ENCODE data around the gene FBXW8. TPM values are rescaled to one million over a fixed set of nuclear protein-coding genes. Genes with fewer than 3 reads are reported as not detected.

FBXW8 gene
- total RNA-seq, 4 donors from 2014 or later = 8.9 to 21.6 (median 12.2) TPM

GRCh38 chr12:117046861-117047530 is 136.2 kb downstream of the FBXW8 start:
- no peak for TF ChIP-seq CTCF (IDR thresholded peaks at IDR 0.05)
- DNase-seq (ENCODE audit: low spot score) = no peak
- ATAC-seq (ENCODE audit: low FRiP score) = no peak

DNA sequence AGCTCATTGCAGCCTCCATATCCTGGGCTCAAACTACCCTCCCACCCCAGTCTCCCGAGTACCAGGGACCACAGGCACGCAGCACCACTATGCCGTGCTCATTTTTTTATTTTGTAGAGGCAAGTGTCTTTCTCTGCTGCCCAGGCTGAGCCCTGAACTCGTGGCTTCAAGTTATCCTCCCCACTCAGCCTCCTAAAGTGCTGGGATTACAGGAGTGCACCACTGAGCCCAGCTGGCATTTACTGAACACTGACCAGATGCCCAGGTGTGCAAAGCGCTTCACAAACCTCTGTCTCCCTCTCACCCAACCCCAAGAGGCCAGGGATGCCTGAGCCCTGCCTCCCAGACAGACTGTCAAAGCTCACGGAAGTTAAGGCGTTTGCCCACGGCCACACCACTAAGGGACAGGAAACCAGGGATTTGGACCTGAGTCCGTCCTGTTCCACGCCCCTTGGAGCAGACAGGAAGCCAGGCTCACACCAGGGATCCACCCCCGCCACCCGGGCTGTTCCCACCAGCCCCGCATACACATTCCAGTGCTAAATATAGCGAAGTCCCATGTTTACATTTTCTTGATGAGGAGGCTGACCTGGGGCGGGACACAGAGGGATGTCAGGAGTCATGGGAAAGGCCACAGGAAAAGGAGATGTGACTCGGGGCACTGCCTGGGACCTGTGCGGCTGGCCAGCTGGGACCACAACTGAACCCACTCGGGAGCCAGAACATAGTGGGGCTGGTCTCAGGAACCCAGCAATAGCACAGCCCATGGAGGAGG is 137.2 kb downstream of the FBXW8 start:
- ATAC-seq (ENCODE audit: low FRiP score) (no peak), DNase-seq (ENCODE audit: low spot score) (no peak)
- TF ChIP-seq CTCF (IDR thresholded peaks at IDR 0.05) = no peak

DNA sequence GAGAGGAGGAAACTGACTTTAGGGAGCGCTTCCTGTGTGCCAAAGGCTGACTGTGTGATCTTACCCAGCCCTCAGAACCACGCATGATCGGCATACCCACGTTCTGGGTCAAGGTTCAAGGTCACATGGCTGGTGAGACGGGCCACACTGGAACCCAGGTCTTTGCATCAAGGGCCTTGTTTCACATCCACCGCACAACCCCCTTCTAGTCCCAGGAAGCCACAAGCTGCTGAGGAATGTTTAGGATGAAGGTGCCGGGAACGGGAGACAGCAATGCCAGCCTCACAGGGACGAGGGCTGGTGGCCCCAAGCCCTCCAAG is 137.8 kb downstream of the FBXW8 start:
- DNase-seq (ENCODE audit: low spot score) (no peak), ATAC-seq (ENCODE audit: low FRiP score) (no peak)
- no peak for TF ChIP-seq CTCF (IDR thresholded peaks at IDR 0.05)

GRCh38 chr12:117049295-117049694 is 138.5 kb downstream of the FBXW8 start:
- ATAC-seq (ENCODE audit: low FRiP score) (no peak), DNase-seq (ENCODE audit: low spot score) (no peak)
- TF ChIP-seq CTCF (IDR thresholded peaks at IDR 0.05) = no peak

- DNase-seq (ENCODE audit: low spot score) = no peak
- no peak for TF ChIP-seq CTCF (IDR thresholded peaks at IDR 0.05)
- ATAC-seq (ENCODE audit: low FRiP score) = no peak
Observed at GRCh38 chr12:117050060-117050459, 139.3 kb downstream of the FBXW8 start.

- ATAC-seq (ENCODE audit: low FRiP score) (no peak), DNase-seq (ENCODE audit: low spot score) (no peak)
- TF ChIP-seq CTCF (IDR thresholded peaks at IDR 0.05) = no peak
Observed at GRCh38 chr12:117051380-117051779, 140.6 kb downstream of the FBXW8 start.

All from omental fat pad (tissue), 4 donors.